ENCODE measurements around the gene THBS2. TPM values are rescaled to one million over a fixed set of nuclear protein-coding genes. Genes with fewer than 3 reads are reported as not detected.

Gene THBS2
- total and polyA plus RNA-seq, 2 of the 8 experiments (the other 6 are each of a cell fraction or from before 2014, with no cell fraction given): 11.0 to 22.5 TPM

DNA sequence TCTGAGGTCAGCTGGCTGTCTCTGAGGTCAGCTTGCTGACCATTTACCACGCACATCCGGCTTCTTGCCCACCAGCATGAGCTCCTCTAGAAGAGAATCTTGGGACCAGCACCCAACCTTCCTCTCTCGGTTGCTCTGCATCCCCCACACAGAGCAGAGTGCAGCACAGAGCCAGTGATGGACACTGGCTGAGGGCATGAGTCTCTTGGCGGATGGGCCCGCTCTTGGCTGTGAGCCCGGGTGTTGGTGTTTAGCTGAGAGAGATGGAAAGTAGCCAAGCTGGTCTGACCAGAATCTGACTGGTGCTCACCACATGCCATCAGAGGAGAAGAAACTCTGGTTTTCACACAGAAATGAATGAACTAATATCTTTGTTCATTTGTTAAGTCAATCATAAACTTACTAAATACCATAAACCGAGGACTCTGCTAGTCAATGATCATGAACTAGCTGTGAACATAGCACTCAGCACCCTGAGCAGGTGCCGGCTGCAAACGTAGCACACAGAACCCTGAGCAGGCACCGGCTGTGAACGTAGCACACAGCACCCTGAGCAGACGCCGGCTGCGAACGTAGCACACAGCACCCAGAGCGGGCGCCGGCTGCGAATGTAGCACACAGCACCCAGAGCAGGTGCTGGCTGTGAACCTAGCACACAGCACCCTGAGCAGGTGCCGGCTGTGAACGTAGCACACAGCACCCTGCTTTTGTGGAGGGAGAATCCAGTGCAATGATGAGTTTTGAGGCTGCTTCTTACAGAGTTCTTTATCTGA lies 10.4 kb upstream of the THBS2 start:
- no peak for FAIRE-seq
- TF ChIP-seq TCF12 (IDR thresholded peaks at IDR 0.05; ENCODE audit: low read depth, low read length) (no peak), SUZ12 (IDR thresholded peaks at IDR 0.05; ENCODE audit: low read length) (no peak), SAP30 (IDR thresholded peaks at IDR 0.05; ENCODE audit: insufficient read depth, insufficient replicate concordance, low read length) (no peak), CEBPB (IDR thresholded peaks at IDR 0.05; ENCODE audit: low read depth, low read length) (no peak), GTF2F1 (IDR thresholded peaks at IDR 0.05; ENCODE audit: borderline replicate concordance, low read depth, low read length) (no peak), RBBP5 (IDR thresholded peaks at IDR 0.05; ENCODE audit: borderline replicate concordance, low read depth, low read length) (no peak), POLR2A (IDR thresholded peaks at IDR 0.05; ENCODE audit: control extremely low read depth in 1 of 2, low read depth in 2 of 2, low read length in 2 of 2) (no peak), GABPA (IDR thresholded peaks at IDR 0.05; ENCODE audit: borderline replicate concordance, insufficient read depth, low read length) (no peak), TAF7 (optimal IDR thresholded peaks at IDR 0.05; ENCODE audit: borderline replicate concordance, low read depth, low read length) (no peak), SRF (IDR thresholded peaks at IDR 0.05; ENCODE audit: low read depth, low read length) (no peak), KDM5A (IDR thresholded peaks at IDR 0.05; ENCODE audit: low read length) (no peak), RFX5 (IDR thresholded peaks at IDR 0.05; ENCODE audit: borderline replicate concordance, low read depth, low read length) (no peak), ZNF274 (IDR thresholded peaks at IDR 0.05; ENCODE audit: borderline replicate concordance, extremely low read depth, low read length) (no peak)

More for the DNA sequence above, 10.4 kb upstream of the THBS2 start:
- Histone ChIP-seq H3K36me3 (ENCODE audit: control insufficient read depth in 2 of 4, insufficient read depth in 4 of 4, low read length in 3 of 4) (no peaks in the 10 kb centered on the region), H3K9ac (replicated peaks in 1 of 4; ENCODE audit: extremely low read depth in 1 of 4, low read depth in 3 of 4, low read length in 3 of 4) (no peak overlapping the region), H3K79me2 (ENCODE audit: control insufficient read depth in 1 of 2, insufficient read depth in 2 of 2, low read length in 2 of 2) (no peaks in the 10 kb centered on the region), H2BK20ac (ENCODE audit: low read length) (no peak overlapping the region), H3K23me2 (ENCODE audit: low read depth, low read length) (no peaks in the 10 kb centered on the region), H3K4me1 (replicated peaks in 1 of 4; ENCODE audit: control insufficient read depth in 3 of 4, insufficient read depth in 4 of 4, low read length in 3 of 4) (no peaks in the 10 kb centered on the region; a peak in 1 of 7 replicates), H3K4ac (replicated peaks; ENCODE audit: insufficient read length, low read depth, low read length) (no peak overlapping the region), H3K4me2 (ENCODE audit: insufficient read depth in 1 of 2, low read depth in 2 of 2, low read length in 2 of 2) (no peak overlapping the region), H2BK120ac (replicated peaks; ENCODE audit: low read depth, low read length) (no peak overlapping the region), H2BK12ac (ENCODE audit: low read depth, low read length) (no peak overlapping the region), H3K18ac (ENCODE audit: extremely low read depth, low read length) (no peak overlapping the region), H3K14ac (ENCODE audit: insufficient read length) (no peak overlapping the region), H4K5ac (ENCODE audit: insufficient read length, low read depth, low read length) (no peak overlapping the region), H3K4me3 (ENCODE audit: extremely low read depth in 1 of 4, insufficient read depth in 2 of 4, low read depth in 3 of 4, low read length in 4 of 4) (no peak overlapping the region), H2AFZ (ENCODE audit: low read length) (no peak overlapping the region; the same call in 1 of the 2 replicates), H2AK5ac (ENCODE audit: low read depth, low read length) (no peak overlapping the region), H3K79me1 (ENCODE audit: low read depth, low read length) (no peaks in the 10 kb centered on the region), H2BK5ac (ENCODE audit: low read depth, low read length) (no peak overlapping the region), H3K56ac (replicated peaks; ENCODE audit: insufficient read length, low read depth, low read length) (no peak overlapping the region), H3K9me3 (ENCODE audit: insufficient read depth in 2 of 2, low read depth in 1 of 2, low read length in 1 of 2) (no peaks in the 10 kb centered on the region), H4K20me1 (replicated peaks in 1 of 2; ENCODE audit: control insufficient read depth in 1 of 2, insufficient read depth in 2 of 2, low read length in 2 of 2) (no peaks in the 10 kb centered on the region), H3K27me3 (replicated peaks in 1 of 4; ENCODE audit: control insufficient read depth in 3 of 4, extremely low read depth in 1 of 4, insufficient read depth in 3 of 4, low read length in 3 of 4) (no peaks in the 10 kb centered on the region), H4K8ac (ENCODE audit: extremely low read depth, insufficient read depth, low read length) (no peak overlapping the region), H3K27ac (ENCODE audit: low read depth, low read length) (no peak overlapping the region), H3K23ac (ENCODE audit: insufficient read length) (no peak overlapping the region), H2BK15ac (ENCODE audit: low read length) (no peak overlapping the region), H4K91ac (replicated peaks; ENCODE audit: insufficient read length, low read length) (peak overlapping the region; percentile 51)
- ChIA-PET POLR2A (ENCODE audit: partially characterized antibody) (interaction anchor here (1.6 to 3.5 kb wide), 2 partner anchors 9 to 11 kb away, joined by 5 to 12 read pairs; no protein-coding TSS in a partner anchor), CTCF (ENCODE audit: partially characterized antibody) (interaction anchor here (1.5 kb wide), 1 partner anchor 13 kb away, joined by 4 read pairs; no protein-coding TSS in a partner anchor)
- WGBS, 2 experiments (ENCODE audit: extremely low coverage in 1 of 2, insufficient coverage in 1 of 2, insufficient read length in 1 of 2, insufficient replicate concordance in 2 of 2, low coverage in 1 of 2, low lambda C conversion rate in 2 of 2, missing lambda C conversion rate in 1 of 2): 92% methylated on average over 21 of the region's 21 CpGs; no CpG with 5 or more reads in 1 of the 2 experiments
- no peak for DNase-seq (ENCODE audit: low read depth in 1 of 2, low spot score in 2 of 2)

All from H1 (cell line).